AG04449 (cell line): ENCODE measurements around the gene PDE1A.

Experiments used
- CTCF ChIA-PET: fragments of 350-600 bp; formaldehyde crosslinking; extraction: SDS; loops from one replicate; lab custom pipeline; 2021; ENCODE audit warnings: antibody characterized with exemption; lab: Yijun Ruan, JAX
- POLR2A ChIA-PET: fragments of 400-600, 350-600 bp; formaldehyde crosslinking; extraction: SDS; loops from one replicate; lab custom pipeline; 2020; ENCODE audit warnings: antibody characterized with exemption, inconsistent platforms; lab: Yijun Ruan, JAX
- DNase-seq: peaks from one replicate; pipeline ENCODE4 v3.0.0-alpha.2; 2010; ENCODE audit warnings: low read depth, low spot score
- H3K4me3 ChIP-seq: 2 replicates; pipeline ENCODE4 v1.5.1; 2011; ENCODE audit warnings: low read depth, mild to moderate bottlenecking, control low read depth, low read length
- TF ChIP-seq, protein P1 (sequence below): IDR thresholded peaks from one replicate; pipeline ENCODE4 v1.5.1; 2011; ENCODE audit warnings: mild to moderate bottlenecking, moderate library complexity, low read length, control low read depth, inconsistent platforms; ENCODE audit not compliant: insufficient read depth; ENCODE audit errors: missing control alignments

The PDE1A gene

DNA sequence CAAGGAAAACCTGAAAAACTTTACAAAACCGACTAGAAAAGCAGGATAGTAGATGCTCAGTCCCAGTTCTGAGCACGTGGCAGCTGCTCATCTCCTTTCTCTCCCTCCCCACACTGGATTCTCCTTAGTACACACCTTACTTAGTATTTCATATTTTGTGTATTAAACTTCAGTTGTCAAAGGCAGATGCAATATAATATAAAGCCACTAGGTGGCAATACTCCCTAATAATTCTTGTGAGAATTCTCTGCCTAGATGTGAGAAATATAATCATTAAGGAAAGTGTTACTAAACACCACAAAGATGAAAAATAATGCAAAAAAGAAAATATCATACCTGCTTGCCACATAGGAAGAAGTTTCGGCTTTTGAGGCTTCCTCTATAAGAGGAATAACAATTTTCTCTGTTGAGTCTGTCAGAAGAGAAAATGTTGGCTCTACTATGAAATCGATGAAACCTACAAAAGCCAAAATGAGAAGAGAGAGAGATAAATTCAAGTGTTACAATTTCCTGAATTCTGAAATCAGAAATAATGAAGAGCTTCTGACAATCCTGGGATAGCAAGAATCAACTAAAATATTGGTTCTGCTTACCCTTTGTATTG is 240.6 kb downstream of the PDE1A start:
- POLR2A ChIA-PET = no interaction called here
- no peak overlapping the region for H3K4me3 ChIP-seq
- TF ChIP-seq, protein P1, sequence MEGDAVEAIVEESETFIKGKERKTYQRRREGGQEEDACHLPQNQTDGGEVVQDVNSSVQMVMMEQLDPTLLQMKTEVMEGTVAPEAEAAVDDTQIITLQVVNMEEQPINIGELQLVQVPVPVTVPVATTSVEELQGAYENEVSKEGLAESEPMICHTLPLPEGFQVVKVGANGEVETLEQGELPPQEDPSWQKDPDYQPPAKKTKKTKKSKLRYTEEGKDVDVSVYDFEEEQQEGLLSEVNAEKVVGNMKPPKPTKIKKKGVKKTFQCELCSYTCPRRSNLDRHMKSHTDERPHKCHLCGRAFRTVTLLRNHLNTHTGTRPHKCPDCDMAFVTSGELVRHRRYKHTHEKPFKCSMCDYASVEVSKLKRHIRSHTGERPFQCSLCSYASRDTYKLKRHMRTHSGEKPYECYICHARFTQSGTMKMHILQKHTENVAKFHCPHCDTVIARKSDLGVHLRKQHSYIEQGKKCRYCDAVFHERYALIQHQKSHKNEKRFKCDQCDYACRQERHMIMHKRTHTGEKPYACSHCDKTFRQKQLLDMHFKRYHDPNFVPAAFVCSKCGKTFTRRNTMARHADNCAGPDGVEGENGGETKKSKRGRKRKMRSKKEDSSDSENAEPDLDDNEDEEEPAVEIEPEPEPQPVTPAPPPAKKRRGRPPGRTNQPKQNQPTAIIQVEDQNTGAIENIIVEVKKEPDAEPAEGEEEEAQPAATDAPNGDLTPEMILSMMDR = peak; percentile 22
- CTCF ChIA-PET = interaction anchor here (0.6 to 6.5 kb wide), 38 partner anchors 9 to 794 kb away, joined by 3 to 135 read pairs (median 4); partner anchors contain the start of gene PDE1A
- no peak for DNase-seq

DNA sequence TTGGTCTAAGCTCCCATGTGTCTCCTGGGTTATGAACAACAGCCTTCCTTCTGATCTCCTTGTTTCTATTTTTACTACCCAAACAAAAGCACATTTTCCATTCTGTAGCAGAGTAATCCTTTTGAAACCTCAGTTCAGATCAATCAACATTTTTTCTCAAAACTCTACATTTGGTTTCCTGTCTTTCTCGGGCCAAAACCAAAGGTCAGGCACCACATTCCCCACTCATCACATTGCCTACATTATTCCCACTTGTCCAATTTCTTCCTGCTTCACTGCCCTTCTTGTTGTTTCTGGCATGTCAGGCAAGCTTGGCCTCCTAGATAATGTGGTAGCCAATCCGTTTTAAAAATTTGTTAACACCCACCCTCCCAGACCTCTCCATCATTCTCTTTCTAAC is 244.4 kb downstream of the PDE1A start:
- POLR2A ChIA-PET = no interaction called here
- TF ChIP-seq, protein P1 = no peak
- CTCF ChIA-PET = interaction anchor here (0.7 kb wide), 1 partner anchor 682 kb away, joined by 3 read pairs; no protein-coding TSS in a partner anchor
- DNase-seq = no peak
- no peak overlapping the region for H3K4me3 ChIP-seq

DNA sequence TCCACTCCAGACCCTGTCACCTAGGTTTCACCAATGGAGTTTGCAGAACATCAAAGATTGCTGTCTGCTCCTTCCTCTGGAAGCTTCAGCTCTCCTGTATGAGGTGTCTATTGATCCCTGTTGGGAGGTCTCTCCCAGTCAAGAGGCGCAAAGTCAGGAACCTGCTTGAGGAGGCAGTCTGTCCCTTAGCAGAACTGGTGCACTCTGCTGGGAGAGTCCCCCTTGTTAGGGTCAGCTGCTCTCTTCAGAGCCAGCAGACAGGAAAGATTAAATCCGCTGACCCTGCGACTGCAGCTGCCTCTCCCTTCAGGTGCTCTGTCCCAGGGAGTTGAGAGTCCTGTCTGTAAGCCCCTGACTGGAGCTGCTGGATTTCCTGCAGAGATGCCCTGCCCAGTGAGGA is 245.5 kb downstream of the PDE1A start:
- H3K4me3 ChIP-seq = no peak overlapping the region
- CTCF ChIA-PET = no interaction called here
- TF ChIP-seq, protein P1 = no peak

DNA sequence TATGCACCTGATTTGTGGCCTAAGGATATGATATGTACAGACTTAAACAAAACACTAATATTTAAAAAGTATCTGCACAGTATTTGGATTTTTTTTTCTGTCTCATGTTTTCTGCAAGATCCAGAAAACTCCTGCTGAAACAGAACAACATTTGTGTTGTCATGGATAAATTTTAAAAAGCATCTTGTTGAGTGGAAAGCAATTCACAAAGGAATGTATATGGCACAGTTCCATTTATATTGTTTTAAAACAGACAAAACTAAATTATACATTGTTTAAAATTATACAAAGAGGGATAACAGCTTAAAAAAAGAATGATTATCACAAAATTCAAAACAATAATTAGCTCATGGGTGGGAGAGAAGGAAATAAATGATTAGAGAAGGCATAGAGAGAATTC is 247.7 kb downstream of the PDE1A start:
- ChIA-PET POLR2A (interaction anchor here (0.5 kb wide), 1 partner anchor 442 kb away, joined by 3 read pairs; no protein-coding TSS in a partner anchor), CTCF (interaction anchor here (1.1 to 2.3 kb wide), 3 partner anchors 8 to 488 kb away, joined by 3 to 11 read pairs (median 4); no protein-coding TSS in a partner anchor)
- TF ChIP-seq, protein P1 = no peak
- DNase-seq = no peak
- H3K4me3 ChIP-seq = no peak overlapping the region

More for the DNA sequence above, 245.5 kb downstream of the PDE1A start:
- no peak for DNase-seq
- POLR2A ChIA-PET = no interaction called here

DNA sequence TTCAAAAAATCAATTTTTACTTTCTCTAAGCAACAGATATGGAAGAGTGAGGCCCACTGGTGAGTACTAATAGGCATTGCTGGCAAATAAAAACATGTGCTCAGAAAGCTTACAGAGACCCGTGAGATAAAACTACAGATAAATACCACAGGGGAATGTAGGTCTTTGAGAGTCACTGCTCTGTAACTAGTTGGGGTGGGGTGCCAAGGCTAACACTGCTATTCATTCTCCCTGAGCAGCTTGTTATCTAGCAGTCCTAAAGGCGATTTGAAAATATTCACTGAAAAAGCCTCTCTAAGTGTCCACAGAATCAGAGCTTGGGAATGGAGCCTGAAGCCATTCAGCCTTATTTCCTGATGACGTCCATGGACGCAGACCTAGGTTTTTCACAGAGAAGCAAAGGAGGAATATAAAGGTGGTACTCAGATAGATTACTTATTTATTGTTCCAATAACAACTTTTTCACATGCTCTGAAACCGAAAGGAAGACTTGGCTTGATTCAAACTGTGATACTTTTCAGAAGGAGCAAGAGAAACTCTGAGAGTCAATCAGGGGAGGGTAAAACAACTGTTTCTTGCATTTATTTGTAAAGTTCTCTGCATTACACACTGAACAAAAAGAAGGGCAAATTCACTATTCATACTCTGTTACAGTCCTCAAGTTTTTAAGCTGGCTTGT is 252.8 kb downstream of the PDE1A start:
- ChIA-PET POLR2A (no interaction called here), CTCF (interaction anchor here (2.4 kb wide), 1 partner anchor 13 kb away, joined by 13 read pairs; no protein-coding TSS in a partner anchor)
- no peak for DNase-seq

More for the DNA sequence above, 252.8 kb downstream of the PDE1A start:
- TF ChIP-seq, protein P1 = no peak
- no peak overlapping the region for H3K4me3 ChIP-seq
